Osteoblast (primary cell): Measurements from ENCODE around the gene KCTD12. TPM values are rescaled to one million over a fixed set of nuclear protein-coding genes. Genes with fewer than 3 reads are reported as not detected.
"Not testable (repeated sequence)": the region's sequence is repeated elsewhere in the genome, so short reads cannot be mapped to it uniquely, and the experiment has no call there.

Experiments used
- DNase-seq: peaks from one replicate; pipeline ENCODE4 v3.0.0; 2011; ENCODE audit warnings: low spot score, mixed read lengths; ENCODE audit not compliant: insufficient read length; ENCODE audit errors: missing footprints
- H2AFZ ChIP-seq: 2 replicates; pipeline ENCODE4 v1.6.0; 2011; ENCODE audit warnings: mild to moderate bottlenecking, low read length
- H3K27ac ChIP-seq: 2 replicates; pipeline ENCODE4 v1.5.1; 2011; ENCODE audit warnings: mild to moderate bottlenecking, low read depth, low read length, moderate library complexity
- H3K27me3 ChIP-seq: 2 replicates; pipeline ENCODE4 v1.6.0; 2012; ENCODE audit warnings: mild to moderate bottlenecking, control low read depth, inconsistent platforms, low read length, moderate library complexity; ENCODE audit not compliant: insufficient read depth
- H3K36me3 ChIP-seq: 2 replicates; pipeline ENCODE4 v1.5.1; 2011; ENCODE audit warnings: mild to moderate bottlenecking, low read length, control low read depth, moderate library complexity; ENCODE audit not compliant: insufficient read depth
- H3K4me1 ChIP-seq: 2 replicates; pipeline ENCODE4 v1.5.1; 2011; ENCODE audit warnings: mild to moderate bottlenecking, low read length, control low read depth, moderate library complexity; ENCODE audit not compliant: insufficient read depth
- H3K4me2 ChIP-seq: 2 replicates; pipeline ENCODE4 v1.6.0; 2011; ENCODE audit warnings: mild to moderate bottlenecking, low read length; ENCODE audit not compliant: insufficient read depth
- H3K4me3 ChIP-seq: fragments of 200-600 bp; sonication (generic); 3 replicates; pipeline ENCODE4 v1.5.1; 2012; ENCODE audit warnings: mild to moderate bottlenecking, low read length, inconsistent platforms; ENCODE audit not compliant: insufficient read depth
- H3K79me2 ChIP-seq: 2 replicates; pipeline ENCODE4 v1.6.0; 2012; ENCODE audit warnings: mild to moderate bottlenecking, low read length, control low read depth, inconsistent platforms; ENCODE audit not compliant: insufficient read depth
- H3K9me3 ChIP-seq: 2 replicates; pipeline ENCODE4 v1.5.1; 2011; ENCODE audit warnings: low read depth, low read length, control low read depth
- H4K20me1 ChIP-seq: 2 replicates; pipeline ENCODE4 v1.6.0; 2012; ENCODE audit warnings: mild to moderate bottlenecking, low read length, control low read depth; ENCODE audit not compliant: insufficient read depth
- CTCF ChIP-seq: IDR thresholded peaks from 2 replicates; pipeline ENCODE4 v1.5.1; 2011; ENCODE audit warnings: mild to moderate bottlenecking, low read depth, low read length, moderate library complexity; ENCODE audit errors: extremely low read depth
- total RNA-seq: library from RNA; depleted of rRNA; stranded (reverse); fragments of >200 nt; gene quantifications from 2 replicates; pipeline ENCODE4 v1.2.3, GENCODE V29; 2012

Gene KCTD12
- total RNA-seq, 1 donor, result 29.0 TPM

GRCh38 chr13:76921516-76921915 is 35.3 kb upstream of the KCTD12 start:
- H3K4me3 ChIP-seq, result no peak overlapping the region
- no peaks in the 10 kb centered on the region for H3K9me3 ChIP-seq
- no peaks in the 10 kb centered on the region for H3K36me3 ChIP-seq
- TF ChIP-seq CTCF, result no peak
- peak; percentile 9 for DNase-seq
- no peaks in the 10 kb centered on the region for H3K27me3 ChIP-seq
- H3K79me2 ChIP-seq, result no peaks in the 10 kb centered on the region
- H2AFZ ChIP-seq, result no peak overlapping the region
- H4K20me1 ChIP-seq, result no peaks in the 10 kb centered on the region
- no peak overlapping the region for H3K4me2 ChIP-seq
- H3K4me1 ChIP-seq, result peaks cover 5% of the 10 kb centered on the region
- H3K27ac ChIP-seq, result no peak overlapping the region

- not testable (repeated sequence) for H3K9me3 ChIP-seq, H3K36me3 ChIP-seq, H4K20me1 ChIP-seq, H3K27ac ChIP-seq, DNase-seq, H3K27me3 ChIP-seq, H3K4me2 ChIP-seq, H3K79me2 ChIP-seq, H3K4me3 ChIP-seq, H3K4me1 ChIP-seq
- peak overlapping the region; percentile 23 for H2AFZ ChIP-seq
Observed at GRCh38 chr13:76917755-76918481, 31.7 kb upstream of the KCTD12 start.

DNA sequence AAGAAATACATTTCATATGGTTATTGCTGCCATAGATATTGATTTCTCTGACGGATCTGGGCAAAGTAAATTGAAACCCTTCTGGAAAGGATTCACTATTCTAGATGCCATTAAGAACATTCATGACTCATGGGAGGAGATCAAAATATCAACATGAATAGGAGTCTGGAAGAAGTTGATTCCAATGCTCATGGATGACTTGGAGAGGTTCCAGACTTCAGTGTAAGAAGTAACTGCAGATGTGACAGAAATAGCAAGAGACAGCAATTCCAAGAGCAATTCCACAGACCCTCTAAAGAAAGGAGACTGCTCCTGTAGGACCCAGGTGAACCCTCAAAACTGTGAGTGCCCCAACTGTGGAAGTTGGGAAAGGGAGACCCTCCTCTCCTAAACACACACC is 30.9 kb upstream of the KCTD12 start:
- H3K4me1 ChIP-seq, result peaks cover 5% of the 10 kb centered on the region
- no peaks in the 10 kb centered on the region for H3K79me2 ChIP-seq
- H3K27ac ChIP-seq, result no peak overlapping the region
- no peaks in the 10 kb centered on the region for H3K27me3 ChIP-seq
- H3K9me3 ChIP-seq, result no peaks in the 10 kb centered on the region
- H3K4me3 ChIP-seq, result no peak overlapping the region
- no peak overlapping the region for H2AFZ ChIP-seq
- no peak overlapping the region for H3K4me2 ChIP-seq
- TF ChIP-seq CTCF, result no peak
- no peaks in the 10 kb centered on the region for H3K36me3 ChIP-seq
- DNase-seq, result no peak
- no peaks in the 10 kb centered on the region for H4K20me1 ChIP-seq

GRCh38 chr13:76913898-76914297 is 27.7 kb upstream of the KCTD12 start:
- no peak for DNase-seq
- Histone ChIP-seq H3K4me3 (no peak overlapping the region), H3K27me3 (no peaks in the 10 kb centered on the region), H3K27ac (no peak overlapping the region), H3K9me3 (no peaks in the 10 kb centered on the region), H3K4me1 (peaks cover 5% of the 10 kb centered on the region), H4K20me1 (no peaks in the 10 kb centered on the region), H3K4me2 (no peak overlapping the region), H3K36me3 (no peaks in the 10 kb centered on the region), H2AFZ (no peak overlapping the region), H3K79me2 (no peaks in the 10 kb centered on the region)
- no peak for TF ChIP-seq CTCF
